Ovary (tissue), 9 donors: ENCODE results near the gene RTTN. TPM values are rescaled to one million over a fixed set of nuclear protein-coding genes. Genes with fewer than 3 reads are reported as not detected.

Experiments
- DNase-seq, 5 donors: peaks; one replicate each; pipeline ENCODE4 v3.0.0-alpha.2; 2019 to 2020
- H3K27ac ChIP-seq, 2 donors: fragments of 200-600 bp; one replicate each; pipeline versions ENCODE4 v1.5.1 to v1.8.0; 2019 to 2022
- H3K27me3 ChIP-seq: fragments of 200-600 bp; one replicate; pipeline ENCODE4 v1.8.0; 2022
- H3K36me3 ChIP-seq: fragments of 200-600 bp; sonication (generic); one replicate; pipeline ENCODE4 v1.5.1; 2019
- H3K4me1 ChIP-seq: one replicate; pipeline ENCODE4 v1.8.1; 2013; ENCODE audit warnings: mild to moderate bottlenecking, moderate library complexity; ENCODE audit not compliant: insufficient read depth
- H3K4me3 ChIP-seq: fragments of 200-600 bp; sonication (generic); one replicate; pipeline ENCODE4 v1.5.1; 2017
- H3K9me3 ChIP-seq, 2 donors: fragments of 200-600 bp in 1 of 2; sonication (generic) in 1 of 2; one replicate each; pipeline versions ENCODE4 v1.5.1 to v1.8.1; 2013 to 2019; ENCODE audit warnings: mild to moderate bottlenecking in 1 of 2, moderate library complexity in 1 of 2
- CTCF ChIP-seq, 3 donors: fragments of 450-650 bp in 2 of 3; fragments of 200-600 bp in 1 of 3; IDR thresholded peaks; one replicate each; pipeline versions ENCODE4 v1.5.1 to v1.8.0; 2016 to 2022; ENCODE audit warnings: antibody characterized with exemption in 3 of 3, mild to moderate bottlenecking in 1 of 3
- EP300 ChIP-seq: sonication (generic); formaldehyde crosslinking; IDR thresholded peaks from one replicate; pipeline ENCODE4 v1.6.1; 2017; ENCODE audit warnings: antibody characterized with exemption
- POLR2A ChIP-seq: fragments of 450-650 bp; IDR thresholded peaks from one replicate; pipeline ENCODE4 v1.6.1; 2017; ENCODE audit warnings: antibody characterized with exemption, mild to moderate bottlenecking, moderate library complexity
- WGBS, 3 donors: extraction: QIAGEN DNeasy Blood & Tissue Kit in 1 of 3; methylation state at CpG; one replicate each; pipeline versions ENCODE4 v1.1.5 to v1.1.7; 2013 to 2017; 5-methylcytosine and 5-hydroxymethylcytosine counted together
- intact Hi-C, 4 donors: fragments of 100-400 bp; cut with DNase I; formaldehyde crosslinking; loops; one replicate each; pipeline versions ENCODE4 v1.11.0 to v1.15.1; 2022 to 2023
- polyA plus RNA-seq, 2 donors: library from polyadenylated mRNA; stranded (reverse); fragments of 200-250 nt in 1 of 2; fragments of 350-450 nt in 1 of 2; fragmentation: Illumina TruSeq in 1 of 2; extraction: RNeasy Lipid Tissue Mini Kit (QIAGEN cat#74804) in 1 of 2; gene quantifications; one replicate each; pipeline ENCODE4 v1.2.3, GENCODE V29; 2013 to 2014
- total RNA-seq, 7 donors: library from RNA; depleted of rRNA in 2 of 7; stranded (reverse); fragments of >200 nt in 2 of 7; fragmentation: NEBNext Ultra II Directional in 3 of 7; extraction: Animal tissue kit (Norgen Biotek cat#: 25700) in 3 of 7; gene quantifications; one replicate each; pipeline versions ENCODE4 v1.1.0 to v1.2.4, GENCODE V29; 2016 to 2023
- donor health status: DM: no; HTN: no; CAD: no; lungs with moderate emphysema.
- donor health status: DM: no; HTN: no; CAD: no.
- donor health status: Bipolar disorder and iron deficiency.
- donor health status: DM: yes; HTN: yes; CAD: no.
- donor health status: DM: no; HTN: no; CAD: no.
- donor health status: DM: yes; HTN: yes; CAD: no.

RTTN gene
- total and polyA plus RNA-seq, 9 donors, result 6.2 to 22.4 (median 14.9) TPM

- Histone ChIP-seq H3K9me3 (no peaks in the 10 kb centered on the region), H3K27me3 (no peaks in the 10 kb centered on the region), H3K4me1 (no peaks in the 10 kb centered on the region), H3K36me3 (no peaks in the 10 kb centered on the region), H3K4me3 (no peak overlapping the region), H3K27ac (no peak overlapping the region)
- intact Hi-C loops, result no loop called here
- DNase-seq, result no peak
- TF ChIP-seq CTCF (IDR thresholded peaks at IDR 0.05) (no peak), EP300 (no peak), POLR2A (no peak)
Measured at GRCh38 chr18:70233974-70234373, 28.5 kb upstream of the RTTN start.

GRCh38 chr18:70232261-70232660 lies 26.8 kb upstream of the RTTN start:
- WGBS, 3 donors, result 7 to 15% (median 10%) methylated on average over 1 of the region's 1 CpG
- H3K36me3 ChIP-seq, result no peaks in the 10 kb centered on the region
- H3K4me1 ChIP-seq, result no peaks in the 10 kb centered on the region
- DNase-seq, result no peak
- H3K27ac ChIP-seq, result no peak overlapping the region
- H3K4me3 ChIP-seq, result no peak overlapping the region
- intact Hi-C loops, result no loop called here
- TF ChIP-seq EP300 (no peak), POLR2A (no peak), CTCF (IDR thresholded peaks at IDR 0.05) (no peak)
- no peaks in the 10 kb centered on the region for H3K27me3 ChIP-seq
- no peaks in the 10 kb centered on the region for H3K9me3 ChIP-seq

GRCh38 chr18:70229639-70230038 lies 24.2 kb upstream of the RTTN start:
- no peak for DNase-seq
- no peaks in the 10 kb centered on the region for H3K27me3 ChIP-seq
- no peaks in the 10 kb centered on the region for H3K4me1 ChIP-seq
- 87 to 94% (median 89%) methylated on average over 5 of the region's 5 CpGs for WGBS, 3 donors
- H3K27ac ChIP-seq, result no peak overlapping the region
- no peak for TF ChIP-seq POLR2A
- no peak for TF ChIP-seq CTCF (IDR thresholded peaks at IDR 0.05)
- no peak for TF ChIP-seq EP300
- no peaks in the 10 kb centered on the region for H3K9me3 ChIP-seq
- H3K36me3 ChIP-seq, result no peaks in the 10 kb centered on the region
- intact Hi-C loops, result no loop called here
- H3K4me3 ChIP-seq, result no peak overlapping the region

- H3K4me1 ChIP-seq, result no peaks in the 10 kb centered on the region
- no peaks in the 10 kb centered on the region for H3K27me3 ChIP-seq
- WGBS, 3 donors, result 41% methylated on average over 2 of the region's 2 CpGs
- no peak for TF ChIP-seq POLR2A
- TF ChIP-seq EP300, result no peak
- TF ChIP-seq CTCF (IDR thresholded peaks at IDR 0.05), result no peak
- intact Hi-C loops, result no loop called here
- H3K27ac ChIP-seq, result no peak overlapping the region
- no peaks in the 10 kb centered on the region for H3K9me3 ChIP-seq
- no peaks in the 10 kb centered on the region for H3K36me3 ChIP-seq
- DNase-seq, result no peak
- H3K4me3 ChIP-seq, result no peak overlapping the region
Measured at GRCh38 chr18:70228536-70228935, 23.0 kb upstream of the RTTN start.

GRCh38 chr18:70227438-70227837 lies 22.0 kb upstream of the RTTN start:
- DNase-seq, result no peak
- 57 to 80% (median 71%) methylated on average over 3 of the region's 3 CpGs for WGBS, 3 donors
- no peaks in the 10 kb centered on the region for H3K27me3 ChIP-seq
- TF ChIP-seq CTCF (IDR thresholded peaks at IDR 0.05), result no peak
- no peak for TF ChIP-seq POLR2A
- TF ChIP-seq EP300, result no peak
- intact Hi-C loops, result no loop called here
- H3K4me3 ChIP-seq, result no peak overlapping the region
- H3K27ac ChIP-seq, result no peak overlapping the region
- no peaks in the 10 kb centered on the region for H3K36me3 ChIP-seq
- no peaks in the 10 kb centered on the region for H3K9me3 ChIP-seq
- H3K4me1 ChIP-seq, result no peaks in the 10 kb centered on the region
